Right ventricle myocardium inferior (tissue), 1 donor: ENCODE results near the gene DIAPH1. TPM values are rescaled to one million over a fixed set of nuclear protein-coding genes. Genes with fewer than 3 reads are reported as not detected.

Source experiments
- ATAC-seq: fragments of 200-7000 bp; cut with Tn5 transposase; one replicate; pipeline ENCODE4 v1.9.1; 2020; ENCODE audit warnings: mild to moderate bottlenecking, moderate library complexity
- DNase-seq: peaks from one replicate; pipeline ENCODE4 v3.0.0; 2021; ENCODE audit errors: missing footprints
- intact Hi-C: fragments of 100-400 bp; cut with DNase I; formaldehyde crosslinking; loops from one replicate; pipeline ENCODE4 v1.11.0; 2022
- long read RNA-seq: library from polyadenylated mRNA; unstranded; transcript quantifications from one replicate; pipeline ENCODE4 v2.0.0, GENCODE V29; 2021
- total RNA-seq: library from RNA; stranded (reverse); fragmentation: NEBNext Ultra II Directional; extraction: Animal tissue kit (Norgen Biotek cat#: 25700); gene quantifications from one replicate; pipeline ENCODE4 v1.2.1, GENCODE V29; 2021
- donor health status: DM: no; HTN: yes; CAD: no; lungs with severe emphysema.

Gene DIAPH1
- 36.1 TPM for total RNA-seq
- long read RNA-seq, partial matches to known transcripts, result 3 of 11 reads
- long read RNA-seq, other reads (novel, unspliced or antisense), result 8 of 11 reads

- intact Hi-C loops, result loop anchor here (1.0 kb wide), 2 partner anchors 17 to 27 kb away; partner anchors contain the start of genes HDAC3 and RELL2
- DNase-seq, result peak; percentile 100
- ATAC-seq, result peak; percentile 96
Measured at GRCh38 chr5:141618804-141619554, at the start of gene DIAPH1. Gene DIAPH1 (minus strand): TSS chr5:141619000. CDS start chr5:141618914, 86 bp downstream.

DNA sequence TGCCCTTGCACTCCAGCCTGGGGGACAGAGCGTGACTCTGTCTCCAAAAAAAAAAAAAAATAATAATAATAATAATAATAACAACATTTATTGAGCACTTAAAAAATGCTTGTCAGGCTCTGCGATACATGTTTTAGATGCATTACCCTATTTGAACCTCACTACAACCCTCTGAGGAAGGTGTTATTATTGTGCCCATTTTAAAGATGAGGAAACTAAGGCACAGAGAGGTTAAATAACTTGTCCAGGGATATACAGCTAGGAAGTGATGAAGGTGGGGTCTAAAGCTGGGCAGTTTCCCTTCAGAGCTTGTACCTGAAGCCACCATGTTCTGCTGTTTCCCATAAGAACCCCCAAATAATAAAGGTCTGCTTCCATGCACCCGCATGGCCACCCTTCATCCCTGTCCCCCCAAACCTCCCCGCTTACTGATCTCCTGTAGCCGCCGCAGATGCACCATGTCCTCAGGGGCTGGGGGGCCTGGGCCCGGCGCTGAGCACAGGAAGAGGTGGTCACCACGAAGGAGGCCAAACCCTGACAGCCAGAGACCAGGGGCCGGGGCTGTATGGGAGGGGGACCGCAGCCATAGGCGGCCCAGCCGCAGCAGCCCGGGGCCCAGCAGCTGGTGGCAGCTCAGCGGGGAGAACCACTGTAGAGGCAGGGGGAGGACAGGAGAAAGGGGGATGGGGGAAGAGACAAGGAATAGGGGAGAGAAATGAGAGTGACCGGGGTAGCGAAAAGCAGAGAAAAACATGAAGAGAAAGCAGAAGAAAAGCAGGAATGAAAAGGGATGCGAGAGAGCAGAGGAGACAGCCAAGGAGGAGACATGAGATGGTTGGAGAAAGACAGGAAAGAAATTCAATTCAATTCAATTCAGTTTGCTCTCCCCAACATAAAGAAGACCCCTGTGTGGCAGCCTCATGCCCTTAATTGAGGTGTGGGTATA lies 47.5 kb upstream of the DIAPH1 start:
- ATAC-seq, result no peak
- no peak for DNase-seq
- intact Hi-C loops, result no loop called here

DNA sequence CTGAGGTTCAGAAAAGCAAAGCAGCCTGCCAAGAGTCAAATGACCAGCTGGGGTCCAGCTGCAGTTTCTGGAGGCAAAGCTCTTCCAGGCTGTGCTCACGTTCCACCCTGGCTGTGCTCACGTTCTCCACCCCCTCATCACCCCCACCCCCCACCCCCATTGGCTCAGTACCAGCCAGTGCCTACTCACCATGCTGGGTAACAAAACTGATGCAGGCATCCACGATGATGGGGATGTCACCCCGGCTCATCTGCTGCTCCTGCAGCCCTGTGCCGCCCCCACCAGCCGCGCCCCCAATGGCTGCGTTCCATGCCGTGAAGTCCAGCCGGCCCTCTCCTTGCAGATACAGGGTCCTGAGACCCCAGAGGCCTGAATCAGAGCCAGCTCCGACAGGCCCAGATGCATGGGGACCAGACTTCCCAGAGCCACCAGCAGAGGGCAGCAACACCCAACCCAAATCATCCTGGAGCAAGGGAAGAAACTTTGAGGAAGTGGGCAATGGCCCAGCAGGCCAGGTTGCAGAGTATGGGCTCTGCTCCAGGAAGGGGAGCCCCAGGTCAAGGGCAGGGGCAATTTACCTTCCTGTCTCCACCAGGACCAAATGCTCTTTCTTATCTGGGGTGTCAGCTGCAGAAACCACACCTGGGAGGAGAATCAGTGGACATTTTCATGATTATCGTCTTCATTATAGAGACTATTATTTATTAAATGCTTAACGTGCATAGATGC lies 46.1 kb upstream of the DIAPH1 start:
- ATAC-seq (peak; percentile 83), DNase-seq (peak; percentile 88)
- intact Hi-C loops, result no loop called here

DNA sequence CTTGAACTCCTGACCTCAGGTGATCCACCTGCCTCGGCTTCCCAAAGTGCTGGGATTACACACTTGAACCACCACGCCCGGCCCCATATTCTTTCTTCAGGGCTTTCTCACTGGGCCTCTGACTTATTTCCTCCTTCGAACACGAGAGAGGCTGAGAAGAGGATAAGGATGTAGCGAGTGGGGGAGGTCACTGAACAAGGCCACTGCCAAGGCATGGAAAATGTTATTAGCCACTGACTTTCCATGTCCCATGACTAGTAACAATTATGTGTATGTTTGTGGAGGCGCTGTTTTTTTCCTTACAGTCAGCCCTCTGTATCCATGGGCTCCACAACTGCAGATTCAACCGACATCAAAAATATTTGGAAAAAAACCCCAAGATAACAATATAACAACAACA lies 44.7 kb upstream of the DIAPH1 start:
- intact Hi-C loops, result no loop called here
- no peak for ATAC-seq
- DNase-seq, result no peak

- intact Hi-C loops, result no loop called here
- DNase-seq (no peak), ATAC-seq (no peak)
Measured at GRCh38 chr5:141662028-141662427, 43.2 kb upstream of the DIAPH1 start.

DNA sequence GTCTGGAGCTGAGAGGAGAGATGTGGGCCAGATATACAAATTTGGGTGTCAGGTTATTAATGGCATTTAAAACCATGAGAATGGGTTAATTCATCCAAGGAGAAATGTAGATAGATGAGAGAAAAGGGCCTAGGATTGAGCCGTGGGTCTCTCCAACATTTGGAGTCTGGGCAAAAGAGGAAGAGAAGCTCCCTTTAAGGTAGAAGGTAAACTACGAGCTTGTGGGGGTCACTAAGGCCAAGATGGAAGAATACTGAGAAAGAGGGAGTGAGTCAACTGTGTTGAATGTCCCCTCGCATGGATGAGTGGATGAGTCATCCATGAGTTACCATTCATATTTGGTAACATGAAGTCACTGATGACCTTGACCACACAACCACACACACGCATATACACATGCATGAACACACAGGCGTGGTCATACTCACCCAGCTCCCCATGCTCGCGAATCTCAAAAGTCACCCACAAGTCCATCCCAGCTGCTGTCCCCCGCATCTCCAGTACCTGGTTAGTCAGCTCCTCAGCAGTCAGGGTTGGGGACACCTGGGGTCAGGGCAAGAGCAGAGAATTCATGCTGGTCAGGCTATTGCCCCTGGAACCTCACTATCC lies 39.2 kb upstream of the DIAPH1 start:
- ATAC-seq (no peak), DNase-seq (no peak)
- intact Hi-C loops, result no loop called here

DNA sequence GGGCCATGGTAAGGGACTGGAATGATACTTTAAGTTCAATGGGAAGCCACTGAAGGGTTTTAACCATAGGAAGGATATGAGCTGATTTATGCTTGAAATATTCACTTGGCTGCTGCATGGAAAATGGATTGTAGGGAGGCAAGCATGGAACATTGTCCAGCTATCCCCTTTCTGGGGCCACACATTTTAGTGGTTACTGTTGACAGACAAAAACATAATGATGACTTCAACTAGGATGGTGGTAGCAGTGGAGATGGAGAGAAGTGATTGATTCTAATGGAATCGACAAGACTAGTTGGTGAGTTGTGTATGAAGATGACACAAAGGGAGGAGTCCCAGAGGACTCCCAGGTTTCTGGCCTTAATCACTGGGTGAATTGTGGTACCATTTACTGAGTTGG lies 38.6 kb upstream of the DIAPH1 start:
- DNase-seq (no peak), ATAC-seq (no peak)
- intact Hi-C loops, result no loop called here

DNA sequence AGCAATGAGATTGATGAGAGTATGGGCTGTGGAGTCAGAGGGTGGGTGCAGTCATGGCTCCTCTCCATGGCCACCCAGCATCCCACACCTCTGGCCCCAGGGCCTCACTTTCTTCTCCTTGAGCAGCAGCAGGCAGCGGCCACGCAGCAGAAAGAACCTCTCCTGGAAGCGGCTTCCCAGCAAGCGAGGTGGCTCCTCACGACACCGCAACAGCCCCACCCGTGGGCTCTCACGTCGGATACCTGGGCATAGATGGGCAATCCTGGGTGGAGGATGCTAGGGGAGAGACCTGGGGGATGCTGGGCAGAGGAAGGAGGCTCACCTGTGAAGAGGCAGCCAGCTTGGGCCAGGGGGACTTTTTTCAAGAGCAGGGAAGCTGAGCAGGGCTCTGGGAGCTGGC lies 37.6 kb upstream of the DIAPH1 start:
- ATAC-seq, result no peak
- intact Hi-C loops, result no loop called here
- no peak for DNase-seq

- no peak for ATAC-seq
- no peak for DNase-seq
- intact Hi-C loops, result no loop called here
Measured at GRCh38 chr5:141655020-141655419, 36.2 kb upstream of the DIAPH1 start.

DNA sequence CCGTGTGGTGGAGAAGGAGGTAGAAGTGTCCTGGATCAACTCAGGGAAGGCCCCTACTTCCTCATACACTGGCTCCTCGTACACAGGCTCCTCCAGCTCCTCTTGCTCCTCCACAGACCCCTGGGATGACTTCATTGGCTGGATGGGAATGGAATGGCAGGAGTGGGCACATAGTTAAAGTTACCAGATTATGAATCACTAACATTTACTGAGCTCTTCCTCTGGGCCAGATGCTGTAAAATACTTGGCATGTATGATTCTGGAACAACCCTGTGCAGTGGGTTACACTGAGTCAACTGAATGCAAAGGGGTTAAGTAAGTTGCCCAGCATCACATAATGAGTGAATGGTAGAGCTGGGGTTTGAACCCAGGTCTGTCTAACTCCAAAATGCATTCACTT lies 35.5 kb upstream of the DIAPH1 start:
- no peak for ATAC-seq
- intact Hi-C loops, result no loop called here

GRCh38 chr5:141651728-141652105 lies 32.9 kb upstream of the DIAPH1 start:
- intact Hi-C loops, result no loop called here
- no peak for DNase-seq
- ATAC-seq, result no peak

More for the DNA sequence above, 35.5 kb upstream of the DIAPH1 start:
- no peak for DNase-seq

DNA sequence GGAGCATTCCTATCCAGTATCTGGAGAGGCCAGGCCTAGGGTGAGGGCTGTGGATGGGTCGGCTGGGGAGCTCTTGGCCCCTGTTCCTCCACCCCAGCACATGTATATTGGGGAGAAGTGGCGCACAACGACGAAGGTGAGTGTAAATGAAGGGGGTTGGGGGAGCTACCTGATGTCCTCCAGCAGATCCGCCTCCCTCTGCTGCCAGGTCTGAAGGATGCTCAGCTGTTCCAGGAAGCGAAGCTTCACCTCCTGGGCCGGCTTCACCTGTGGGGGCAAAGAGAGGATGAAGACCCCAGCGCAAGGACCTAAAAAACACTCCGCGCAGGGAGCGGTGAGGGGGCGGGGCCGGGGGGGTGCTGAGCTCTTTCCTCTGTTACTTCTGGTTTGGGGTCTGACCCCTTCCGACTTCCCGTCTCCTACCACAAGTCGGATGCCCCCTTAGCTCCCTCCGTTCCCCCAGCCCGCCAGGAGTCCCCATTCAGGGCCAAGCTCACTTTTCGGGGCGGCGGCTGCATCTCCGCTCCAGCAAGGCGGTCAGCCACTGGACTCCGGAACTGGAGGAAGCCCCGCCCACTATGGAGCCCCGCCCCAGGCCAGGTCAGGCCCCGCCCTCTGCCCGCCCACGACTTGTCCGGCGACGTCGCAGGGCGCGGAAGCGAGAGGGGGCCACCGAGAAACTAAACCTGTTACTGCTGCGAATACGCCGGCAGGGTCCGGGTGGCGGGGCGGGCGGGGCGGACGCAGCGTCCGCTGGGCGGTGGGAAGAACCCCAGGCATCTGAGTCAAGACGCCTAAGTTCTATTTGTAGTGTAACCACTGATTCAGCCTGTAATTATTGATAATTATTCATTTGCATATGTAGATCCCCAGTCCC lies 32.3 kb upstream of the DIAPH1 start, which contains the start of gene FCHSD1:
Gene FCHSD1 (minus strand): TSS at position 568 of the 877 bp plus-strand sequence. CDS start 50 bp downstream, at position 518.
- DNase-seq (peak; percentile 96), ATAC-seq (peak; percentile 94)
- intact Hi-C loops, result no loop called here

- intact Hi-C loops, result no loop called here
- ATAC-seq, result no peak
- DNase-seq, result no peak
Measured at GRCh38 chr5:141649972-141650371, 31.2 kb upstream of the DIAPH1 start.

- ATAC-seq (no peak), DNase-seq (no peak)
- intact Hi-C loops, result no loop called here
Measured at GRCh38 chr5:141649056-141649688, 30.4 kb upstream of the DIAPH1 start.

DNA sequence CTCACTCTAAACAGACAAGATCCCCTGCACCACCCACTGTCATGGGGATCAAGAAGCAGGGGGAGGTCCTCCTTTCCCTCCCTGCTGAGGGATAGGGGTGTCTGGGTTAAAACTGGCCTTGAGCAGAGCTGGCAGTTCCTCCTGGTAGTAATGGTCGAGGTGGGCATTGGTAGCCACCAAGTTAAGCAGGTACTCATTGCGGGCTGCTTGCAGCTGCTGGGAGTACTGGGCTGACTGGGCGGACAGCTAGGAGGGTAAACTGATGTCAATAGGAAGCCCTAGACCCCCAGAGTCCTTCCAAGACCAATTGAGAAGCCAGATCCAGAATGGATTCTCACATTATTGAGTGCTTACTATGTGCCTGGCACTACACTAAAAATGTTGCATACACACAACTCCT lies 29.1 kb upstream of the DIAPH1 start:
- no peak for ATAC-seq
- intact Hi-C loops, result no loop called here
- no peak for DNase-seq

DNA sequence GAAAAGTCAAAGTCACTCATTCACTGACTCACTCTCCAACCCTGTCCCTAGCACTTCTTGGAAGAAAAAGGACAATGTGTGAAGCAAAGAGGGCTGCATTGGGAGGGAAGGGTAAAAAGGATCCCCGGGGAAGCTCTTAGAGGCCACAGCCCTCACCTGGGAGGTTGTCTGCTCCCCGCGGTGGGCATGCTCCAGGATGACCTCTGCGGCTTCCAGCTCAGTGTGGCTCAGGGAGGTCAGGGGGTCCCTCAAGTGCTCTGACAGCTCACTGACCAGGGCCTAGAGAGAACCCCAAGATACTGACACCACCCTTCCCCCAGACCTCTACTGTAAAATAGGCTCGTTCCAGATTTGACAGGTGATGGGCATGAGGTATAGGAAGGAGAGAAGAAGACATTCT lies 28.4 kb upstream of the DIAPH1 start:
- intact Hi-C loops, result no loop called here
- ATAC-seq (no peak), DNase-seq (no peak)

GRCh38 chr5:141646026-141646425 lies 27.2 kb upstream of the DIAPH1 start:
- intact Hi-C loops, result no loop called here
- ATAC-seq, result no peak
- no peak for DNase-seq
